Neutrophil (primary cell): Measurements from ENCODE around the gene TOE1.

Experiments used
- H3K27ac ChIP-seq: fragments of 200-600 bp; sonication (generic); 2 replicates; pipeline ENCODE4 v1.5.1; 2016; ENCODE audit warnings: mild to moderate bottlenecking, moderate library complexity
- H3K27me3 ChIP-seq: fragments of 200-600 bp; sonication (generic); 2 replicates; pipeline ENCODE4 v1.6.0; 2016; ENCODE audit warnings: mild to moderate bottlenecking
- H3K36me3 ChIP-seq: fragments of 200-600 bp; sonication (generic); 2 replicates; pipeline ENCODE4 v1.5.1; 2017
- H3K4me1 ChIP-seq, 2 experiments: fragments of 200-600 bp in 1 of 2; sonication (generic) in 1 of 2; 1 replicate in 1 of 2; 2 replicates in 1 of 2; pipeline versions ENCODE4 v1.5.1 to v1.6.1; 2013 to 2016; ENCODE audit warnings: low read depth in 1 of 2, low read length in 1 of 2, mild to moderate bottlenecking in 1 of 2, moderate library complexity in 1 of 2; ENCODE audit not compliant: control insufficient read depth in 1 of 2, insufficient read depth in 1 of 2
- H3K4me3 ChIP-seq, 2 experiments: fragments of 200-600 bp in 1 of 2; sonication (generic) in 1 of 2; 1 replicate in 1 of 2; 2 replicates in 1 of 2; pipeline ENCODE4 v1.5.1; 2013 to 2016; ENCODE audit warnings: low read depth in 1 of 2, low read length in 1 of 2, mild to moderate bottlenecking in 1 of 2, moderate library complexity in 1 of 2
- H3K9me3 ChIP-seq: fragments of 200-600 bp; sonication (generic); 2 replicates; pipeline ENCODE4 v1.5.1; 2016
- CTCF ChIP-seq: fragments of 200-600 bp; sonication (generic); IDR thresholded peaks from 2 replicates; pipeline ENCODE4 v1.5.1; 2016; ENCODE audit warnings: antibody characterized with exemption

TOE1 gene

GRCh38 chr1:45319761-45320160, 20.2 kb upstream of the TOE1 start:
- Histone ChIP-seq H3K4me1 (no peaks in the 10 kb centered on the region), H3K27me3 (no peaks in the 10 kb centered on the region), H3K36me3 (no peaks in the 10 kb centered on the region), H3K9me3 (no peaks in the 10 kb centered on the region), H3K27ac (no peak overlapping the region), H3K4me3 (no peak overlapping the region)
- no peak for TF ChIP-seq CTCF

GRCh38 chr1:45321444-45321843, 18.5 kb upstream of the TOE1 start:
- Histone ChIP-seq H3K36me3 (no peaks in the 10 kb centered on the region), H3K4me1 (peaks cover under 1 to 1% of the 10 kb centered on the region in 2 experiments), H3K27me3 (peaks cover 12% of the 10 kb centered on the region), H3K4me3 (no peak overlapping the region), H3K9me3 (no peaks in the 10 kb centered on the region), H3K27ac (no peak overlapping the region)
- TF ChIP-seq CTCF = no peak

- H3K27ac ChIP-seq = no peak overlapping the region
- peaks cover 12% of the 10 kb centered on the region in 2 experiments for H3K4me1 ChIP-seq
- peaks cover 23% of the 10 kb centered on the region for H3K27me3 ChIP-seq
- no peak overlapping the region for H3K4me3 ChIP-seq
- H3K36me3 ChIP-seq = no peaks in the 10 kb centered on the region
- no peak for TF ChIP-seq CTCF
- no peaks in the 10 kb centered on the region for H3K9me3 ChIP-seq
Measured at GRCh38 chr1:45322486-45323040, 17.4 kb upstream of the TOE1 start.

- H3K27me3 ChIP-seq = peaks cover 29% of the 10 kb centered on the region
- H3K9me3 ChIP-seq = no peaks in the 10 kb centered on the region
- H3K36me3 ChIP-seq = peaks cover 8% of the 10 kb centered on the region
- TF ChIP-seq CTCF = no peak
- H3K4me3 ChIP-seq = peak overlapping the region in 1 of 2 experiments; percentile 58
- H3K27ac ChIP-seq = no peak overlapping the region
- H3K4me1 ChIP-seq = peaks cover 12 to 14% of the 10 kb centered on the region in 2 experiments
Measured at GRCh38 chr1:45325851-45326506, 14.0 kb upstream of the TOE1 start.

- H3K27ac ChIP-seq = no peak within 1 kb of the TSS
- peak within 1 kb of the TSS; percentile 52 to 58 for H3K4me3 ChIP-seq
- TF ChIP-seq CTCF = no peak
Measured at GRCh38 chr1:45326627-45327623, 13.0 kb upstream of the TOE1 start, which contains the start of gene HPDL. HPDL (plus strand) TSS chr1:45326895; CDS start chr1:45327149, 254 bp downstream.

More at GRCh38 chr1:45326627-45327623, 13.0 kb upstream of the TOE1 start, which contains the start of gene HPDL:
- peaks cover 17% of the 10 kb centered on the region for H3K36me3 ChIP-seq
- H3K4me1 ChIP-seq = peaks cover 12 to 14% of the 10 kb centered on the region in 2 experiments
- peaks cover 29% of the 10 kb centered on the region for H3K27me3 ChIP-seq
- no peaks in the 10 kb centered on the region for H3K9me3 ChIP-seq
